Measurements from ENCODE around the gene B3GALT5.

- TF ChIP-seq CTCF (IDR thresholded peaks at IDR 0.05) (no peak), POLR2A (IDR thresholded peaks at IDR 0.05) (no peak)
Observed at GRCh38 chr21:39601187-39601928, 11.4 kb upstream of the B3GALT5 start.
